Measurements from ENCODE around the gene IL23R. TPM values are rescaled to one million over a fixed set of nuclear protein-coding genes. Genes with fewer than 3 reads are reported as not detected.

IL23R gene
- total RNA-seq = 1 to 10 TPM; 1.2 to 1.3 TPM

- H3K27ac ChIP-seq = no peak within 1 kb of the TSS
- no peaks in the 10 kb centered on the region for H3K9me3 ChIP-seq
- TF ChIP-seq CTCF (IDR thresholded peaks at IDR 0.05) = no peak
- H3K36me3 ChIP-seq = no peaks in the 10 kb centered on the region
- intact Hi-C loops (cut with DNase I) = no loop called here
- H3K27me3 ChIP-seq = no peaks in the 10 kb centered on the region
- no peak within 1 kb of the TSS for H3K4me3 ChIP-seq
- DNase-seq = no peak
- no peaks in the 10 kb centered on the region for H3K4me1 ChIP-seq
- H3K9ac ChIP-seq (ENCODE audit: low read depth in 2 of 2, low read length in 2 of 2) = no peak within 1 kb of the TSS
Observed at GRCh38 chr1:67166196-67166595, at the start of gene IL23R. TSS of gene IL23R (plus strand) at chr1:67166454. CDS start at chr1:67168121, 1,667 bp downstream.

GRCh38 chr1:67118191-67118590 lies 48.1 kb upstream of the IL23R start:
- no peaks in the 10 kb centered on the region for H3K36me3 ChIP-seq
- TF ChIP-seq CTCF (IDR thresholded peaks at IDR 0.05) = no peak
- H3K9me3 ChIP-seq = no peaks in the 10 kb centered on the region
- DNase-seq = no peak
- H3K4me3 ChIP-seq = no peak overlapping the region
- H3K4me1 ChIP-seq = no peaks in the 10 kb centered on the region
- intact Hi-C loops (cut with DNase I) = no loop called here
- H3K27me3 ChIP-seq = no peaks in the 10 kb centered on the region
- H3K27ac ChIP-seq = no peak overlapping the region
- no peak overlapping the region for H3K9ac ChIP-seq (ENCODE audit: low read depth in 2 of 2, low read length in 2 of 2)

- Histone ChIP-seq H3K4me1 (no peaks in the 10 kb centered on the region), H3K36me3 (no peaks in the 10 kb centered on the region), H3K4me3 (no peak overlapping the region), H3K9me3 (no peaks in the 10 kb centered on the region), H3K9ac (ENCODE audit: low read depth in 2 of 2, low read length in 2 of 2) (no peak overlapping the region), H3K27me3 (no peaks in the 10 kb centered on the region), H3K27ac (no peak overlapping the region)
- DNase-seq = no peak
- TF ChIP-seq CTCF (IDR thresholded peaks at IDR 0.05) = no peak
- intact Hi-C loops (cut with DNase I) = no loop called here
Observed at GRCh38 chr1:67118646-67119045, 47.6 kb upstream of the IL23R start.

GRCh38 chr1:67120855-67121619 lies 45.2 kb upstream of the IL23R start:
- Histone ChIP-seq H3K9me3 (no peaks in the 10 kb centered on the region), H3K4me3 (no peak overlapping the region), H3K9ac (ENCODE audit: low read depth in 2 of 2, low read length in 2 of 2) (no peak overlapping the region), H3K4me1 (no peaks in the 10 kb centered on the region), H3K27ac (no peak overlapping the region), H3K27me3 (no peaks in the 10 kb centered on the region), H3K36me3 (no peaks in the 10 kb centered on the region)
- intact Hi-C loops (cut with DNase I) = no loop called here
- TF ChIP-seq CTCF (IDR thresholded peaks at IDR 0.05) = no peak
- no peak for DNase-seq

- no peak for TF ChIP-seq CTCF (IDR thresholded peaks at IDR 0.05)
- Histone ChIP-seq H3K27me3 (no peaks in the 10 kb centered on the region), H3K4me3 (no peak overlapping the region), H3K36me3 (no peaks in the 10 kb centered on the region), H3K4me1 (no peaks in the 10 kb centered on the region), H3K9ac (ENCODE audit: low read depth in 2 of 2, low read length in 2 of 2) (no peak overlapping the region), H3K27ac (no peak overlapping the region), H3K9me3 (no peaks in the 10 kb centered on the region)
- no peak for DNase-seq
- intact Hi-C loops (cut with DNase I) = no loop called here
Observed at GRCh38 chr1:67124455-67124854, 41.8 kb upstream of the IL23R start.

All from colonic mucosa (tissue), 4 donors.